Activated naive CD4-positive, alpha-beta T cell treated with anti-CD3 and anti-CD28 coated beads, Interleukin-2, amount 50 U/mL, for 16 hours (primary cell): ENCODE measurements around the gene HCRT.

Source experiments
- DNase-seq: peaks from one replicate; pipeline ENCODE4 v3.0.0-alpha.2; 2020

The HCRT gene

DNA sequence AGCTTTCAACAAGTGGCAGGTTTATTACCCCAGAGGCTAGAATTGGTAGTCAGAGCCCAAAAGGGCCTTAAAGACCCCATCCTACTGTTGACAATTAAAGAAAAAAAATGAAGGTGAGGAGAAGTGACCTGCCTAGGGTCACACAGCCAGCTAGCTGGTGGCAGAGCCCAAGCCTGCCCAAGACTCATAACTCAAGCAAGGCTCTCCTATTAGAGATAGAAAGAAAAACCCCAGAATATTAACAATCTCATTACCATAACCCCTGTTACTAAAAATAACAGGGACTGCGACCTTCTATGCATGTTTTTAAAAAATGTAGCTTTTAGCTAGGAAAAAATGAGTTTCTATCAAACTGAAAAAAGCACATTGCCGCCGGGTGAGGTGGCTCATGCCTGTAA, 48.6 kb downstream of the HCRT start:
- DNase-seq, result no peak

DNA sequence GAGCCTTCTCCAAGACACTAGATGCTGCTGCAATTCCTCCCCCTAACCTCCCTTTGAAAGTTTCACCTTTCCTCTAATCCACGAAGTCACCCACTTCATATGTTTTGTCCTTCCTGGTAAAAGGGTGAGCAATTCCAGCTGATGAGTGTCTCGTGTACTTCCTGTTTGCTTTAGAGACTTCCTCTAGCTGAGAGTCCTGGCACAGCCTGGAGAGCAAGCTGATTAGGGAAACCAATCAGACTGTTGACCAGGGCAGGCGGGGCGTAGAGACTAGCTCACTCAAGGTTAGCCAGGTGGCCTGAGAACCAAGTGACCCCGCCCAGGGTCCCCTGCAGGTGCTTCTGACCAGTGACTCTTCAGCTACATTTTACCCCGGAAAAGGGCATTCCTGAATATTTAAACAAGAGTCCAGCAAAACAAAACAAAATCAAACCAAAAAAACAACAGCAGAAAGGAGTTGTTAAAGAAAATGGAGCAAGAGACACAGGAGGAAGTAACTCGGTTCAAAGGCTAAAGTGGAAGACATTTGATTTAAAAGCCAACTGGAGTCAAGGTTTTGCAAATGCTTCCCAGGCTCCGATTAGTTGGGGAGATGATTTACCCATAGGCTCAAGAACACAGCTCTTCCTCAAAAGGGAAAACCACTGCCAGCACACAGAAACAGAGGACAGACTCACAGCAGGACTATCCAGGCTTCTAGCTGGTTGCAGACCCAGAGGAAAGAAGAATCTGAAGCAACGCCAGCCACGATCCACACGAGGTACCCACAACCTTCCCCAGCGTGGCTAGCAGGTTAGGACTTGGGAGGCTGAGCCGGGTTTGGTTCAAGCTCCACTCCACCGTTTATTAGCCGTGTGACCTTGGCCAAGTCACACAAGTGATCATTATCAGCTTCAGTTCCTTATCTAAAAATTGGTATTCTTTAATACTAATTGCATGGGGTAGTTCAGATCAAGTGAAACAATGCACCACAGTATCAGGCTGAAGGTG, 49.3 kb downstream of the HCRT start:
- no peak for DNase-seq

- DNase-seq, result no peak
These were observed 50.1 kb downstream of the HCRT start for GRCh38 chr17:42135151-42135550.
